OCI-LY3 (cell line): ENCODE data around the gene GSE1.

ENCODE experiments used
- H2AFZ ChIP-seq: fragments of 200-600, 300-600 bp; shearing (Covaris generic); 2 replicates; pipeline ENCODE4 v1.6.0; 2014; ENCODE audit warnings: antibody characterized with exemption, low read depth, low read length
- H3K27ac ChIP-seq: fragments of 200-600, 300-600 bp; sonication (generic); 2 replicates; pipeline ENCODE4 v1.5.1; 2014; ENCODE audit warnings: mild to moderate bottlenecking, low read length, moderate library complexity, mixed read lengths
- H3K27me3 ChIP-seq: fragments of 200-600, 300-600 bp; sonication (generic); 2 replicates; pipeline ENCODE4 v1.6.1; 2014; ENCODE audit warnings: low read depth, low read length, mixed read lengths
- H3K36me3 ChIP-seq: fragments of 200-600, 300-600 bp; sonication (generic); replicated peaks from 2 replicates; pipeline ENCODE3; 2014; ENCODE audit warnings: low read depth, low read length, mixed read lengths
- H3K4me1 ChIP-seq: fragments of 300-600, 200-600 bp; sonication (generic); 2 replicates; pipeline ENCODE4 v1.6.1; 2014; ENCODE audit warnings: low read length, mixed read lengths
- H3K4me2 ChIP-seq: fragments of 200-600, 300-600 bp; sonication (generic); 2 replicates; pipeline ENCODE4 v1.6.1; 2014; ENCODE audit warnings: low read length, mixed read lengths
- H3K4me3 ChIP-seq: fragments of 300-600, 200-600 bp; sonication (generic); 2 replicates; pipeline ENCODE4 v1.5.1; 2014; ENCODE audit warnings: antibody characterized with exemption, mild to moderate bottlenecking, low read length, moderate library complexity
- H3K79me2 ChIP-seq: fragments of 300-600, 200-600 bp; shearing (Covaris generic); 2 replicates; pipeline ENCODE4 v1.6.1; 2014; ENCODE audit warnings: mild to moderate bottlenecking, low read length, mixed read lengths
- H3K9ac ChIP-seq: fragments of 300-600, 200-600 bp; shearing (Covaris generic); 2 replicates; pipeline ENCODE4 v1.6.0; 2014; ENCODE audit warnings: mild to moderate bottlenecking, low read length, moderate library complexity
- H3K9me3 ChIP-seq: fragments of 200-600, 300-600 bp; shearing (Covaris generic); 2 replicates; pipeline ENCODE4 v1.6.1; 2014; ENCODE audit warnings: low read length, mixed read lengths; ENCODE audit not compliant: insufficient read depth
- H4K20me1 ChIP-seq: fragments of 200-600, 300-600 bp; sonication (generic); 2 replicates; pipeline ENCODE4 v1.6.1; 2016; ENCODE audit warnings: low read length, mixed read lengths; ENCODE audit not compliant: insufficient read depth
- EZH2phosphoT487 ChIP-seq: fragments of 200-600 bp; shearing (Covaris generic); IDR thresholded peaks from 2 replicates; pipeline ENCODE4 v1.6.1; 2018; ENCODE audit warnings: antibody characterized with exemption, mixed run types, low read depth
- TF ChIP-seq, protein P1 (sequence below): fragments of 200-600, 300-600 bp; sonication (generic); IDR thresholded peaks from 2 replicates; pipeline ENCODE4 v1.5.1; 2014; ENCODE audit warnings: antibody characterized with exemption, low read length, low read depth

Gene GSE1

DNA sequence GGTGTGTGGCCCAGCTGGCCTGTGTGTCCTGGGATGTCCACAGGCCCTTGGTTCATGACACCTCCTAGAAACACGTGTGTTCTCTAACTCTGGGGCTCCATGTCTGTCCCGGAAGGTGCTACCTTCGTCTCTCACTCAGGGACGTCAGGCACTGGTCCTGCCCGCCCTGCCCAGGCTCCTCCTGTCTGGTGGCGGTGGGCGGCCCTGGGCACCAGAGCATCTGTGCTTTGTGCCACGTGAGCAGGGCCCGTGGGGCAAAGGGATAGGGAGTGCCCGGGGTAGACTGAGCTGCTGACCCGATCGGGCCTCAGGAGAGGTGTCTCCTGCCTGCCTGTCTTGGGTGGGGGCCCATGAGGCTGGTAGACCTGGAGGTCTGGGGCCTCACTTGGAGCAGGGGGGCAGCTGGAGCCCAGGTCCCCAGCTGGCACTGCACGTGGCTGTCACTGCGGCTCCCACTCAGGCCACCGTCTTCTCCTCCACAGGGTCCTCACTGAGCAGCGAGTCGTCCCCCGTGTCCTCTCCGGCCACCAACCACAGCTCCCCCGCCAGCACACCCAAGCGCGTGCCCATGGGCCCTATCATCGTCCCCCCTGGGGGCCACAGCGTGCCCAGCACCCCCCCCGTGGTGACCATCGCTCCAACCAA, 35.1 kb downstream of the GSE1 start:
- Histone ChIP-seq H3K27ac (no peak overlapping the region), H3K4me3 (no peak overlapping the region), H3K4me1 (peaks cover 26% of the 10 kb centered on the region), H3K79me2 (no peaks in the 10 kb centered on the region), H4K20me1 (peaks cover 90% of the 10 kb centered on the region), H3K9ac (no peak overlapping the region), H3K9me3 (no peaks in the 10 kb centered on the region), H2AFZ (no peak overlapping the region), H3K4me2 (peak overlapping the region; percentile 23; the same call in 1 of the 2 replicates), H3K36me3 (peaks cover 3% of the 10 kb centered on the region), H3K27me3 (no peaks in the 10 kb centered on the region)
- TF ChIP-seq, protein P1, sequence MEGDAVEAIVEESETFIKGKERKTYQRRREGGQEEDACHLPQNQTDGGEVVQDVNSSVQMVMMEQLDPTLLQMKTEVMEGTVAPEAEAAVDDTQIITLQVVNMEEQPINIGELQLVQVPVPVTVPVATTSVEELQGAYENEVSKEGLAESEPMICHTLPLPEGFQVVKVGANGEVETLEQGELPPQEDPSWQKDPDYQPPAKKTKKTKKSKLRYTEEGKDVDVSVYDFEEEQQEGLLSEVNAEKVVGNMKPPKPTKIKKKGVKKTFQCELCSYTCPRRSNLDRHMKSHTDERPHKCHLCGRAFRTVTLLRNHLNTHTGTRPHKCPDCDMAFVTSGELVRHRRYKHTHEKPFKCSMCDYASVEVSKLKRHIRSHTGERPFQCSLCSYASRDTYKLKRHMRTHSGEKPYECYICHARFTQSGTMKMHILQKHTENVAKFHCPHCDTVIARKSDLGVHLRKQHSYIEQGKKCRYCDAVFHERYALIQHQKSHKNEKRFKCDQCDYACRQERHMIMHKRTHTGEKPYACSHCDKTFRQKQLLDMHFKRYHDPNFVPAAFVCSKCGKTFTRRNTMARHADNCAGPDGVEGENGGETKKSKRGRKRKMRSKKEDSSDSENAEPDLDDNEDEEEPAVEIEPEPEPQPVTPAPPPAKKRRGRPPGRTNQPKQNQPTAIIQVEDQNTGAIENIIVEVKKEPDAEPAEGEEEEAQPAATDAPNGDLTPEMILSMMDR = no peak
- TF ChIP-seq EZH2phosphoT487 = no peak

DNA sequence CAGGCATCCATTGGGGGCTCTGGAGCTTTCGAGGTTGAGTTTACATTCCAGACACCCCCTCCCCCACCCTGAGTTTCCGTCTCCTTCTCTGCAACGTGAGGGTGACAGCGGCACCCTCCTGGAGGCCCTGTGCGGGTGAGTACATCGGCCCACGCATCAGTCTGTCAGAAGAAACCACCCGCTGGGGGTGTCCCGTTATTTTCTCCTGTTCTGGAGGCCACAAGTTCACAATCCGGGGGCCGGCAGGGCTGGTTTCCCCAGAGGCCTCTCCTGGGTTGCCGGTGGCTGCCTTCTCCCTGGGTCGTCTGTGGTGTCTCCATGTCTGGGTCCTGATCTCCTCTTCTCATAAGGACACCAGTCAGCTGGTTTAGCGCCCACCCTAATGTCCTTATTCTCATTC, 35.7 kb downstream of the GSE1 start:
- Histone ChIP-seq H3K9me3 (no peaks in the 10 kb centered on the region), H3K79me2 (no peaks in the 10 kb centered on the region), H4K20me1 (peaks cover 84% of the 10 kb centered on the region), H3K9ac (no peak overlapping the region), H3K27me3 (no peaks in the 10 kb centered on the region), H3K36me3 (peaks cover 3% of the 10 kb centered on the region), H3K4me1 (peaks cover 26% of the 10 kb centered on the region), H3K27ac (no peak overlapping the region), H3K4me3 (no peak overlapping the region), H2AFZ (no peak overlapping the region), H3K4me2 (peak overlapping the region; percentile 23)
- no peak for TF ChIP-seq EZH2phosphoT487
- TF ChIP-seq, protein P1 = no peak

DNA sequence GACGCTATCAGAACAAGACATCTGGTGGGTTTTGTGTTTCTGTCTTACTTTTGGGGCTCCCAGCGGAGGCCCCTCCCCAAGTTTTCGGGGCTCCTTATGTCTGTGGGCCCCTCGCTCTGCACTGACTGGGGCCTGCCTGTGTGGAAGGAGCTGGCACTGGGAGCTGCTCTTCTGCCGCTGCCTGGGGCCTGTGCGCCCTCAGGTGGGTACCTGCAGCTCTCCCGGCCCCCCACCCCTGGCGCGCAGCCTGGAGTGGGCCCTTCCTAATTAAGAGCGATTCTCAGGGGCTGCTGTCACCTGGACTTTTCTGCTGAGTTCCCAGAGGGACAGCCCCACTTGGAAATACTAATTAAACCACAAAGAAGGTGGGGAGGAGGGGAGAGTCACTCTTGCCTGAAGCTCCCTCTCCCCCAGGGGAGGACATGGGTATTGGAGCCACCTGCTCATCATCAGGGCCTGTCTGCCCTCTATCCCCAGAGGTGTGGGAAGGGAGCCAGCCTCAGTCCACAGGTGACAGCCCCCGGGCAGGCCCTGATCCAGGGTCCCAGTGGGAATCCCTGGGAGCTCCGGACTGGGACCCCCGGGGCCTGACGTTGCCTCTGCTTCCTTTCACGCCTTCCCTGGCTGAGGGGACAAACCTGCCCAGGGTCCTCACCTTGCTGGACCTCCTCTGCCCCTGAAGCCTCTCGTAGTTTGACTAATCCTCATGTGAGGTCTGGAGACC, 36.5 kb downstream of the GSE1 start:
- no peaks in the 10 kb centered on the region for H3K9me3 ChIP-seq
- H4K20me1 ChIP-seq = peaks cover 81% of the 10 kb centered on the region
- H3K4me3 ChIP-seq = no peak overlapping the region
- H3K4me1 ChIP-seq = peaks cover 26% of the 10 kb centered on the region
- no peak overlapping the region for H3K27ac ChIP-seq
- H3K9ac ChIP-seq = no peak overlapping the region
- H3K79me2 ChIP-seq = no peaks in the 10 kb centered on the region
- peaks cover 3% of the 10 kb centered on the region for H3K36me3 ChIP-seq
- TF ChIP-seq, protein P1 = no peak
- TF ChIP-seq EZH2phosphoT487 = no peak
- H3K4me2 ChIP-seq = peak overlapping the region; percentile 23
- H2AFZ ChIP-seq = no peak overlapping the region
- no peaks in the 10 kb centered on the region for H3K27me3 ChIP-seq

DNA sequence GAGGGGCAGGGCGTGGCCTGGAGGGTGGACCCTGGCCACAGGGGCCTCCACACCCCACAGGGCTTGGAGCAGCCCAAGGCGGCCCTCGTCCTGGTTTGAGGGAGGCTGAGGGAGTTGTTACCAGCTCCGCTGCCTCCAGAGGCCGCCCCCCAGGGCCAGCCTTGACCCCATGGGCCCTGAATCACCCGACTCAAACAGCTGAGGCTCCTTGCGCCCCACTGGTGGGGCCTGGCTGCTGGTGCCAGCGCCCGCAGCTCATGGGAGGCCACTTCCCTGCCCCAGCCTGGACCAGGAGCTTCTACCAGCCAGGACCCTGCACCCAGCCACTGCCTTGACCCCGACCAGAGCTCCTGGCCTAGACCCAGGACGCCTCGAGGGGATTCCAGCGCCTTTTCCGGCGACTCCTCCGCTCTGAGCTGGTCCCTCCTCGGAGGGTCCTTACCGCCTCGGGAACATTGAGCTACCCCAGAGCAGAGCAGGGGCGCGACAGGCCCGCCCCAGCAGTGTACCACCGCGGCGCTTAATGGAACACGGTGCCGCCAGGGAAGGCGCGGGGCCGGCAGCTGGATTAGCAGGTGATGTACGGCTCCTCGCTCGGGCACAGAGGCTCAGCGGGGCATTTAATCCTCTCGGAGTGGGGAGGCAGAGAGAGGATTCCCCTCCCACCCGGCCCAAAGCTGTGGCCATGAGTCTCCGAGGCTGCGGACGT, 37.2 kb downstream of the GSE1 start:
- Histone ChIP-seq H3K4me3 (no peak overlapping the region), H2AFZ (no peak overlapping the region), H3K36me3 (peaks cover 6% of the 10 kb centered on the region), H3K4me1 (peaks cover 26% of the 10 kb centered on the region), H3K4me2 (peak overlapping the region; percentile 23; the same call in 1 of the 2 replicates), H3K79me2 (no peaks in the 10 kb centered on the region), H3K9me3 (no peaks in the 10 kb centered on the region), H3K9ac (no peak overlapping the region), H3K27ac (no peak overlapping the region), H4K20me1 (peaks cover 74% of the 10 kb centered on the region), H3K27me3 (no peaks in the 10 kb centered on the region)
- no peak for TF ChIP-seq EZH2phosphoT487
- TF ChIP-seq, protein P1 = no peak
